DMS53 (cell line): Measurements from ENCODE around the gene PRSS22.

ENCODE experiments used
- DNase-seq: peaks from one replicate; lab custom pipeline; 2025; lab: John Stamatoyannopoulos, UW

The PRSS22 gene

GRCh38 chr16:2852003-2852730 lies 5.8 kb downstream of the PRSS22 start:
- DNase-seq = no peak

GRCh38 chr16:2848933-2849725 lies 8.8 kb downstream of the PRSS22 start:
- DNase-seq = no peak

- no peak for DNase-seq
These were observed 11.3 kb downstream of the PRSS22 start for GRCh38 chr16:2846511-2847310.

- no peak for DNase-seq
These were observed 12.9 kb downstream of the PRSS22 start for GRCh38 chr16:2845116-2845515.

GRCh38 chr16:2843526-2843925 lies 14.4 kb downstream of the PRSS22 start:
- no peak for DNase-seq

- DNase-seq = no peak
These were observed 15.5 kb downstream of the PRSS22 start for GRCh38 chr16:2842340-2843000.

- DNase-seq = no peak
These were observed 16.2 kb downstream of the PRSS22 start for GRCh38 chr16:2841606-2842339.

- no peak for DNase-seq
These were observed 17.1 kb downstream of the PRSS22 start for GRCh38 chr16:2840914-2841313.

- DNase-seq = no peak
These were observed 18.1 kb downstream of the PRSS22 start for GRCh38 chr16:2839650-2840450.

GRCh38 chr16:2838928-2839327 lies 19.0 kb downstream of the PRSS22 start:
- peak; percentile 85 for DNase-seq

GRCh38 chr16:2836646-2837508 lies 21.1 kb downstream of the PRSS22 start:
- DNase-seq = no peak

GRCh38 chr16:2835638-2836493 lies 22.1 kb downstream of the PRSS22 start:
- peak; percentile 71 for DNase-seq

- no peak for DNase-seq
These were observed 23.0 kb downstream of the PRSS22 start for GRCh38 chr16:2834968-2835367.

GRCh38 chr16:2833776-2834175 lies 24.2 kb downstream of the PRSS22 start:
- no peak for DNase-seq

- no peak for DNase-seq
These were observed 26.8 kb downstream of the PRSS22 start for GRCh38 chr16:2831203-2831602.

- DNase-seq = no peak
These were observed 27.6 kb downstream of the PRSS22 start for GRCh38 chr16:2830355-2830695.

- DNase-seq = peak; percentile 81
These were observed 28.2 kb downstream of the PRSS22 start, which contains the start of gene ZG16B for GRCh38 chr16:2829501-2830354. TSS of gene ZG16B (plus strand) at chr16:2830303. CDS start at chr16:2830442, 139 bp downstream.
